RPMI8226 (cell line): Measurements from ENCODE around the gene VIPR2.

Experiments used
- DNase-seq: peaks from one replicate; pipeline ENCODE4 v3.0.0-alpha.2; 2015

Gene VIPR2

DNA sequence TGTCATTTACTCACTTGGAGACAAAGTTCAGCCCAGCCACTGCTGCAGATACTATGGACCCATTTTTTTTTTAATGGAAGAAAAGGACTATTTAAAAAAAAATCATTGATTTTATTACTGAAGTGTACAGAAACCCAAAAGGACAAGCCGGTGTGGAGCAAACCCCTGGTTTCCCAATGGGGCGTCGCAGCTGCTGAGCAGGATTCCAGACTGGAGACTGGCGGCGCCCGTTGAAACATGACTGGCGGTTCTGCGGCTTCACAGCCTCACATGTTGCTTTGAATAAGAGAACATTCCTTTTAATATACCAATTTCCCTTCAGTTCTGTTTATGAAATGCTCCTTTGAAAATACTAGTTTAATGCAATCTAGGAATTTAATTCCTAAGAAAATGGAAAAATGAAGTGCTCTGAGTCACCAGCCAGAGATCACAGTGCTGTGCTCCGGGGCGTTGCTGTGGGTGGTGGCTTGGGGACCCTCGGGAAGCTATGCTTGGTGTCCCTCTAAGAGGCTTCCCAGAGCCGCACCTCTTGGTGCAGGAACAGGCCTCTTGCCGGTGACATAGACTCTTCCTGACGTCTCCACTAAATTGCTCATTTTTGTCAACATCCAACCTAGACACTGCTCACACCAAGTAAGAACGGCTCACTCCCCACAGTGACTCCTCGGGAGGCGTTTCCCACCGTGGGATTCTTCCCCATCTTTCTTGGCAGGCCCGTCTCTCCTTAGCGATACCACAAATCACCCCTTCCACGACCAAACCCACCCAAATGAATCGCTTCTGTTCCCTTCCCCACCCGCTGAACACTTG is 12.0 kb upstream of the VIPR2 start:
- no peak for DNase-seq

DNA sequence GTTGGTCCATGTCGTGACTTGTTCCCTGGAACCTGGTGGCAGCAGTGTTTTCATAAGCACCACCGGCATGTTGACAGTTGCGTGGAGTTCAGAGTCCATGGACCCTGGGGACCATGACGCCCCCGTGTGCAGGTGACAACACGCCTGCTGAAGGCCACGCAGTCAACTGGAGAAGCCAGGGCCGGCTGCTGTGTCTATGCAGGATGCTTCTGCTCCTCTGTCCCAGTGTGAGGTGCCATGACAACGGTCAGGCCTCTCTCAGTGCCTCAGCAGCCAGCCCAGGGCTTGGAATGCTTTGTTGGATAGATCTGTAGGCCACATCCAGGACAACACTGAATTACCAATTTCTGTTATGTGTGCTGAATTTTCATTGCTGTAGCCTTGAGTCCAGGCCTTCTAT is 10.7 kb upstream of the VIPR2 start:
- DNase-seq, result no peak

DNA sequence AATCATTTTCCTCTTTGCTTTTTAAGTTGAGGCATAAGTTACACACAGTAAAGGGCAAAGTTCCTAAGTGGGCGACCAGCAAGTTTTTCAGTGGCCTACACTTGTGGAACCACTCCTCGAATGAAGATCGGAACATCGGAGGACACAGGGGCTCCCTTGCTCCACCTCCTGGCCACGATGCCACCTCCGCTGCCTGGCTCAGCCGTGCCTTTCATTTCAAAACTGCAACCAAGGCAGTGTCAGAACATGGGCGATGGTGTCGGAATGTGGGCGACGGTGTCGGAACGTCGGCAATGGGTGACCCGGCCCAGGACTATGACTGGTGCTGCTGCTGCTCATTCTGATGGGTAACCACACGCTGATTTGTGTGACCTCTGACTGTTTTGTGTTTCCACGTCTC is 9.6 kb upstream of the VIPR2 start:
- DNase-seq, result no peak

DNA sequence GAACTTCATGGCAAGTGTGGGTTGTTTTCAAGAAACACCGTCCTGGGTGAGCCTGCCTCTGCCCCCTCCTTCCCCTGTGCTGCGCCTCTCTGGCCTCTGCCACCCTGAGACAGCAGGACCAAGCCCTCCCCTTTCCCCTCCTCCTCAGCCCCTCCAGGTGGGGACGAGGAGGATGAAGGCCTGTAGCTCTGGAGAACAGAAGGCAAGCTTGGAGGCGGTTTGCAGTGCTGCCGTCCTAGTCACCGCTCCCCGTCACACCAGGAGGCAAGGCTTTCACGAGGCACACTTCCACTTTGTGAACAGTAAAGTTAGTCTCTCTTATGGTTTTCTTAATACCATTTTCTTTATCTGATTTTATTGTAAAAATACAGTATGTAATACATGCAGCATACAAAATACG is 8.8 kb upstream of the VIPR2 start:
- no peak for DNase-seq

DNA sequence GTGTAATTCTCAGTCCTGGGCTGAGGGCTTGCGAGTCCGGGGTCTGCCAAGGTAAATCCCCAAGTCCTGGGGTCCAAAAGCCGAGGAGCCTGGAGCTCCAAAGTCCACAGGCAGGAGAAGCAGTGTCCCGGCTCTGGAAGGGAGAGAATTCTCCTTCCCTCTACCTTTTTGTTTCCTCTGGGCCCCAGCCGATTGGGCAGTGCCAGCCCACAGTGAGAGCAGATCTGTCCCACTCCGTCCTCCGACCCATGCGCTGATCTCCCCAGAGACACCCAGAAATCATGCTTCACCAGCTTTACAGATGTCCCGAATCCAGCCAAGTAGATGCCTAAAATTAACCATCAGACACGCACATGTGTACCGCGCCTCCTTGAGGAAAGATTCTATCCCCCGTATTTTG is 8.1 kb upstream of the VIPR2 start:
- no peak for DNase-seq

DNA sequence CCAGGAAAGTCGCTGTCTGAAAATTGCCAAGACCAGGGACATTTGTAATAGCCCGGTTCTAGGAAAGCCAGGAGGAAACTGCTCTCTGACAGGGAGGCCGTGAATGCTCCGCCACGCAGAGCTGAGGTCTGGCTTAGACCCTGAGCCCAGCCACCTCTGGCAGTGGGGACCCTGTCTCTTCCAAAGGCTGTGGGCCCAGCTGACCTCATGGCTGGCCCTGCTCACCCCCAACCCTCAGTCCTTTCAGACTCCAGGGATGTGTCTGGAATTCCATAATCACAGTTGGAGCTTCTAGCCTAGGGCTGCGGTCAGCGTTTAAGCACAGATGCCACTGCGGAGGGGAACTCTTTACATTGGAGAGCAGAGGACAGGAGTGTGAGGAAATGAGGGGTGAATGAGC is 6.6 kb upstream of the VIPR2 start:
- DNase-seq, result no peak

DNA sequence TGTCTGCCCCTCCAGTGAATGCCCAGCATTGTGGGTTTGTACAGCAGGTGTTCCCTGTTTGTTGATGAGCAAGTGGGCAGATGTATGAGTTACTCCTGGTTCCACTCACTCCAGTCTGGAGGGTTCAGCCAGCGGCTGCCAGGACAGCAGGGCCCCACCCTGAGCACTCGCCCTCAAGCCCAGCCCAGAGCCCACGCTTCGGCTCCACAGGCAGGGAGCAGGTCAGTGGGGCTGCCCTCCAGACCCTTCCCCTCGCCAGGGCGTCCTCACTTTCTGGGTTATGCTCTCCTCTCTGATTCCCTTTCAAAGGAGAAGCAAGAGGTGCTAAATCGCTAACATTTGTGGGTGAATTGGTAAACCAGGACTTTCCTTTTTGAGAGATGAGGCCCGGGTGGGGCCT is 4.8 kb upstream of the VIPR2 start:
- DNase-seq, result no peak

DNA sequence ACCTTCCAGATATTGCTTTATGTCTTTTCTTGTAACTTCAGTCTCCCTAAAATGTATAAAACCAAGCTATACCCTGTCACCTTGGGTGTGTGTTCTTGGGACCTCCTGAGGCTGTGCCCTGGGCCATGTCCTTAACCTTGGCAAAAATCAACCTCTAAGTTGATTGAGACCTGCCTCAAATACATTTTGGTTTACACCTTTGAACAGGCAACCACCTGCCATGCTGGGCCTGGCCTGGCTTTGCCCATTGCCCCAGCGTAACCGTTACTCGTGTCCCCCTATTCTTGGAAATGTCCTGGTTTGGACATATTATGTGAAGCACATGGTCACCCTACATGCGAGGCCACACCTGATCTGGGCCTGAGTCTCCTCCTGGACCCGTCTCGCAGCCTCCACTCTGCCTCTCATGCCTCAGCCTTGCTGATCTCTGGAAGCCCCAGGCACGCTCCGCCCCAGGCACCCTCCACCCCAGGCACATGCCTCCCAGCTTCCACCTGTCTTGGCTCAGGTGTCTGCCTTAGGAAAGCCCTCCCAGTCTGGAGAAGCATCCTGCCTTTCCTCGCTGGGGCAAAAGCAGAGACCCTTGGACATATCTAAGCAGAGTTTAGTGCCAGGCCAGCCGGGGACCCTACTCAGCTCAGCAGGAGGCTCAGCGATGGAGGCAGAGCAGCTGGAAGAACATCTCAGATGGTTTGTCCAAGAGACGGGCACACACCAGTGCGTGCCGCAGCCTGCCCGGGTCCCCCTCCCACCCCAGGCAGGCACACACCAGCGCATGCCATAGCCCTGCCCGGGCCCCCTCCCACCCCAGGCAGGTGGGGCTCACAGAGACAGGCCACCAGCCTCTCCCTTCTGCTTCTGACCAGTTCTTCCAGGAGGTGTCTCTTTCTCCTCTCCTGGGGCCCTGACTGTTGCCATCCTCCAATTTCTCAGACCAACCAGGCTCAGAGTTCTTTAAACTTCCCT is 4.0 kb upstream of the VIPR2 start:
- no peak for DNase-seq

DNA sequence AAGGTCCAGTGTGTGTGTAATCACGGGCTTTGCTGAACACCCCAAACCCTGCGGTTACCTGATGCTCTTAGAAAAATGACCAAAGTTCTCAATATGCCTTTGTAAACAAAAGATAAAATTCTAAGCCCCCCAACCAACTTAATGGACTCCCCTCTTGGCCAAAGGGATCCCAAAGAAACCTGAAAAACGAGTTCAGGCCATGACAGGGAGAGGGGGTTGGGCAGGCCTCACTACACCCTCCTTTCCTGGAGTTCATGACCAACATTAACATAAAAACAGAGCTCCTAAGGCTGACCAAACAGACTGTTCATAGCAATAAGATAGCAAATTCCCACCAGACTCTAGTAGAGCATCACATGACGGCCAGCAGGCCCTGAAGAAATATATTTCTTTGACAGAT is 3.0 kb upstream of the VIPR2 start:
- DNase-seq, result no peak

DNA sequence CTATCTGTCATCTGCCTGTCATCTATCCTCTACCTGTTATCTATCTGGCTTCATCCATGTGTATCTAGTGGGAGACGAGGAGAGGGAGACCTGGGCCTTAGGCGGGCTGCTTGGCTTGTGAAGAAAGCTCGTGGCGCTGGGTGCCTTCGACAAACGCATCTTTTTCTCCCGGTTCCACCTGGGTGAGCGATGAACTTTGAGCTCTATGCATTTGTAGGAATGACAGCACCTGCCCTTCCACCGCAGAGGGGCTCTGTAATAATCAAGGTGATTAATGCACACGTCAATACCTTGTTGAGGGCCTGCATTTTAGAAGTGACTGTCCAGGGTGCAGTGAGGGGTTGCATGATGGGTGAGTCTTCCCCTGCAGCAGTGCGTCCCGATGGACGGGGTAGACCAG is 2.6 kb upstream of the VIPR2 start:
- DNase-seq, result no peak

DNA sequence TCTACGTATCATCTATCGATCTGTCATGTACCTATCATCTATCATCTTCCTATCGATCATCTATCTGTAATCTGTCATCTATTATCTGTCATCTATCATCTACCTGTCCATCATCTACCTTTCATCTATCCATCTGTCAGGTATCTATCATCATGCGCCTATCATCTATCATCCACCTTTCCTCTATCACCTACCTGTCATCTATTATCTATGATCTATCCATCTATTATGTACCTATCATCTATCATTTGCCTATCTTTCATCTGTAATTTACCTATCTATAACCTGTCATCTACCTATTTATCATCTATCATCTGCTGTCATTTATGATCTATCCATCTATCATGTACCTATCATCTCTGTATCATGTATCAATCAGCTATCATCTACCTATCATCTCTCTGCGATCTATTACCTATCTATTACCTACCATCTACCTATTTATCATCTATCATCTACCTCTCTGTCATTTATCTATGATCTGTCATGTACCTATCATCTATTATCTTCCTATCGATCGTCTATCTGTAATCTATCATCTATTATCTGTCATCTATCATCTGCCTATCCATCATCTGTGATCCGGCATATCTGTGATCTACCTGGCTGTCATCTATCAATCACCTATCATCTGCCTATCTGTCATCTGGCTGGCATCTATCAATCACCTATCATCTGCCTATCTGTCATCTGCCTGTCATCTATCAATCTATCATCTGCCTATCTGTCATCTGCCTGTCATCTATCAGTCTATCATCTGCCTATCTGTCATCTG is 1.6 kb upstream of the VIPR2 start:
- no peak for DNase-seq

DNA sequence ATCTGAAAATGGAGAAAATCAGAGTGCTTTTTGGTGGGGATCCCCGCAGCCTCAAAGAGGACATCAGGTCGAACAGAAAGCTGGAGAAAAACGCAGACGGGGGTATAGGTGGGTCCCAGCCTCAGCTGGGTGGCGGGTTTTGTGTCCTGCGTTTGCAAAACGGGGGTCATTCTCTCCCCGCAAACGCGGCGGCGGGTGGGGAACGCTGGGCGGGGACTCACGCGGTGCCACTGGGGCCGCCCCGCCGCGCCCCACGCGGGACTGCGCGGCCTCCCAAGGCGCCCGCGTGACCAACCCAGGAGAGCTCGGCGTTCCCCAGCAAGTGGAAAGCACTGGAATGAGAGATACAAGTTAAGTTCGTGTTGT is 806 bp upstream of the VIPR2 start:
- no peak for DNase-seq

DNA sequence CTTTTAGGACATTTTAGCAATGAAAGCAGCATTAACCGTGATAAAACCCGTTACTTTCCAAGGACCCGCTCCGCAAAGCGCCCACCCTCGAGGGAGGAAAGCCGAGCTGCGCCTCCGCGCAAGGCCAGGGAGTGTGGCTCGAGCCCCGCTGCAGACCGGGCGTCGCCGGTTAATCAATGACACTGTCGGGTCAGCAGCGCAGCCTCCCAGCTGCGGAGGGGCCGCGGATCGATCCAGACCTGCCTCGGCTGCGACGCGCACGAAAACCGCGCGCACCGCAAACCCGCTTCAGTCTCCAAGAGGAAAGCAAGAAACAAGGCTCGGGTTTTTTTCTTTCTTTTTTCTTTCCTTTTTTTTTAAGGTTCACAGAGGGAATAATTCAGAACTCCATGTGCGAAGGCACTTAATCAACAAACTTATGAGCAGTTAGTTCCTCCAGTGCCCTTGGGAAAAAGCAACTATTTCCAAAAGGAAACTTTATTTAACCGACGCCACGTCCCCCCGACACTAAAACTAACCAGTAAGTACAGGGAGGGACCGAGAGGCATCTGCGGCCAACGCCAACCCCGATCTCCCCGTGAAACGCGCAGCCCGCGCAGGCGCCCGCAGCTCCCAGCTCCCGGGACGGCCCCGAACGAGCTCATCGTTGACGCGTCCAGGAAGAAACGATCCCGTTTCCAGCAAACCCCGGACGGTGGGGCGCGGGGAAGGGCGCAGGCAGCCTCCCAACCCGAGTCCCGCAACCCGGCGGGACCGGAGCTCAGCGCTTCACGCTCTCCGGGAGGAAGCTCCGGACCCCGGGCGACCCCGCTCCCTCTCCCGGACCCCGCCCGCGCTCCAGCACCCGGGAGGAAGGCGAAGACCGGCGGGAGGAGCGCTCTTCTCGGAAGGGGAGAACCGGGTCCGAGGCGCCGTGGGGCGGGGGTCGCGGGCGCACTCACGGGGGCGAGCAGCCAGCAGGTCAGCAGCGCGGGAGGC is 598 bp downstream of the VIPR2 start:
- DNase-seq, result no peak

DNA sequence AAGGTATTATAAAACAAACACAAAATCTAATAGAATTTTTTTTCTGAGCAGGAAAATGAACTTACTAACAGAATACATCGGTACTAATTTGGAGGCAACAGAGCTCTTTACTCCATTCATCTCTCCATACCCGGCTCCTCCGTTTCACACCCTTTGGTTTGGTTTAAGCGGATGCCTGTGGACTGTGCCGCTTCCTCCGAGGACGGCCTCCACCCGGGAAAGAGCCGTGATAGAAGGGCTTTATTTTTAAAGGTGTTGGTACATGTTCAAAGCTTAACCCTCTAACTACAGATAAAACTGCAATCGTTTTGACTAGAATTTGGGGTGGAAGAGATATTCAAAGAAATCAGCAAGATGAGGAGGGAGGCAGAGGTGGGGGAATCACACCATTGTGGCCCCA is 1.9 kb downstream of the VIPR2 start:
- DNase-seq, result no peak

DNA sequence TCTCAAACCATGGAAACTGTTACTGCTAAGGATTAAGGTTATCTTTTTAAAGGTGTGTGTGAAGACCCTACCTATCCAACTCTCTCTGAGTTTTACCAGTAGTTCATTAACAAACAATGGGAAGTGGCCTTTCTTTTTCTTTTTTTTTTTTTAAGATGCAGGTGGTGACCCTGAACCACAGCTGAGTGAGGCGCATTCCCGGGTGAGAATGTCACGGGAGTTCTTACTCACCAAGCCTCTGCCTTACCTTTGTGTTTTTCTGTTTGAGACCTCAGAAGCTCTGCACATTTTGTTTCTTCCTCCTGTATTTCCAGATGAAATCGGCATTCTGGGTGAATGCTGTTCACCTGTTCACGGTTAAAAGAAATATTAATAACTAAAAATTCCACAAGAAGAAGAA is 2.5 kb downstream of the VIPR2 start:
- DNase-seq, result no peak

DNA sequence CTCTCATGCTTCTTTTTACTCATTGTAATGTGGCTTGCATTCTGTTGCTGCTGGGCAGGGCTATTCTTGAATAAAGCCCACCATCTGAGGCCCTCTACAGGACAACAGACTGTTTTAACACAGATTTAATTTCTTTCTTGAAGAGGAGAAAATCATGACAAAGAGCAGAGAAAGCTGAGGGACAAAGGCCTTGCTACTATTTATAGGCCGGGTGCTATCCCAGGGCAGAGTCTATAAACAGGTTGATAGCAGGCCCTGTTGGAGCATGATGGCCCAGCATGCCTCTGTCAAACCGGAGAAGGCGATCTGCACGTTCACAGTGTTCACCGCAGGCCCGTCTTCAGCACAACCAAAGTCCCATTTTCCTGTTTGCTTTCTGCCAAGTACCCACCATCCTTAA is 3.0 kb downstream of the VIPR2 start:
- DNase-seq, result no peak

DNA sequence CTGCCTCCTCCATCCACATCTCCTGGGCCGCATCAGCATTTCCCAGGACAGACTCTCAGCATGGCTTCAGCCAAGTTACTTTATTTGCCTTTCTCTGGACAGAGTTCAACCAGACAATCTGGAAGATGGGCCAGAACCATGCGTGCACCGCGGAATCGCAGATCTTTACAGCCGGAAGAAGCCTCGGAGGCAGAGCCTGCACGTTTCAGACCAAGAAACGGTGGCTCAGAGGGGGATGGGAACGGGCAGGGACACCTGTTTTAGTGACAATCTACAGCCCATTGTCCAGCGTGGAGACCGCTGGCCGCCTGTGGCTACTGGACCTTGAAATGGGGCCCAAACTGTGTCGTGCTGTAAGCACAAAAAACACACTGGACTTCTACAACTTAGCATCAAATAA is 3.5 kb downstream of the VIPR2 start:
- no peak for DNase-seq

DNA sequence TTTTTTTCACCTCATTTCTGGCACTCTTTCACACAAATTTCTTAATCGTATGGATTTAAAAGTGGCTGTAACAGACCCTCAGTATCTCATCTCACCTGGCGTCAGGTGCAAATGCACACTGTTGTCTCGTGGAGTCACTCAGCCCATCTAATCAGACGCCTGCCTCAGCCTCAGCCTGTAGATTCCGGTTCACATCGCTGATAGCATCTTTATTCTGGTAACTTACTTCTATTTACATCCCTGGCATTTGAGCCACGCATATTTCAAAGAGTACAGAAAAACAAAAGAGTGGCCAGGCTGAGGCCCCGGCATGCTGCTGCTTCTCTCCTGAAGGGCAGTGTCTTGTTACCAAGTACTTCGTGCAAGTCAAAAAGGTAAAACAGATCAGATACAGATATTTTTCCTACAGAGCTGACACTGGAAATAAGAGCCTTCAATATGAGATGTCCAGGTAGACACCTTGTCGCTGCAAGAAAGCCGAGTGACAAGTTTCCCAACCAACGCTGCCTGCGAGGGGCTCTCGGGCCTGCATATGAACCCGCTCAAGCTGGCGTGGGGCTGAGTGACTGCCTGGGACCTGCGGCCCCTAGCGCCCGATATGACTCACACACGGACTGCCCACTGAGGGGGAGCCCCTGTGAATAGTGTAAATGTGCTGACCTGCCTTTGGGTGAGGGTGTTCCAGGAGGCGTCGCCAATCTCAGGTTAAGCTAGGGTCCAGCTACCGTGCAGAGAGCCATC is 4.3 kb downstream of the VIPR2 start:
- DNase-seq, result no peak

DNA sequence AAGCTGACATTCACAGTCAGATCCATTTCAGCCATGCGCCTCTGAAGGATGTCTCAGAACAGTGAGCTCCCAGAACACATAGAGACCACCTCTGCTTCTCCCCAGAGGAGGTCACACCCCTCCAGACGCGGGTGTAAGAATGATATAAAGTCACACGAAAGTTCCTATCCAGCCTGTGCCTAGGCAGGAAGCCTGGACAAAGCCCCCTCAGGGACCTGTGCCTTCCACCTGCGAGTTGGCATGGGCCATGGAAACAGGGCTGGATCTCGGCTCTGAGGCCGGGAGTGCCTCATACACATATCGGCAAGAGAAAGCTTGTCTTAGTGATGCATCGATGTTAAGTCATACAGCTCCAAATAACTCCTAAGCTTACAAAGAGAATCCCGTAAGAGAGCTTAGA is 5.0 kb downstream of the VIPR2 start:
- DNase-seq, result no peak

DNA sequence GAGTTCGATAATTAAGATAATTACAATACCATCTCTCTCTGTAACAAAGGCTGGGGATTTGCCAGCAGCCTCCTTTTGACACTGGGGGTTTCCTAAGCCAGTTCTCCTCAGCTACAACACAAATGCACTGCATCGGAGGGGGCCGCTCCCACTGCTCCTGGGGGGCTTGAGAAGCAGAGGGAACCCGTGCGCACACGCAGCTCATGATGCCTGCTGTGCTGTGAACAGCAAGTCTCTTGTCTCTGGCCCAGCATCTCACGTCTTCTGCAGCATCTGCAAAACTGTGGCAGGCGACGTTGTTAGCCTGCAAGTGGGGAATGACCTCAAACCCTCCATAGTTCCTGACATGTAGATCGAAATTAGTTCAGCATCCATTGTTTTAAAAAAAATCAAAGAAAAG is 5.5 kb downstream of the VIPR2 start:
- DNase-seq, result no peak

DNA sequence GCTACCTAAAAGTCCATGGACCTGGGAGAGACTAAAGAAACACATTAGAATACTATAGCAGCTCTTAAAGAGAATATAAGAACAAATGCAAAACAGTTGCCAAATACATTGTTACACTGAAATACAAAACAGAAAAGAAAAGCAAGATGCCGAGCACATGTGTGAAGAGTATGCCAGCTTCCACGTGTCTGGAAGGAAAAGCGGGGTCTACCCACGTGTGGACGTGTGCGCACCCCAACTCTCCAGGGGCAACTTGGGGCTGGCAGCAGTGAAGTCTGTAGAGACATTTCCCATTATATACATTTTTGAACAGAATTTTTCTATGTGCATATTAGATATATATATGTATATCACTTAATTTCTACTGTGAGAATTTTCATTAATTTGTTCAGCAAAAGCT is 6.2 kb downstream of the VIPR2 start:
- no peak for DNase-seq

DNA sequence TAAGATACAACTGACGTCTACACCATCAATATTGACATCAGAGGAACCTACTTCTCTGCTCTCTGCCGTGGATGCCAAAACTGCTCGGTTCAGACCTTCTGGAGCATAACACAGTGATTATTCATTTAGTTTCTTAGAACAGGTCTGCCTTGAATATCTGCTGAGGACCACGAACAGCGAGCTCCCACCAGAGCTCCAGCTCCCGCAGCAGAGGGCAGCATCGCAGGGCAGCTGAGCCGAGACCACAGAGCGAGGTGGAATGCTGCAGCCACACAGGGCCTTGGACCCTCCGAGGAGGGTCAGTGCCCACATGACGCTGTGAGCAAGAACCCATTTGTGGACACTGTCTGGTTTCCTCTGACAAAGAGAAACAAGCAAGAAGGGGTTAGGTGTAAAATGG is 6.8 kb downstream of the VIPR2 start:
- DNase-seq, result no peak
